Hepatocyte (in vitro differentiated cells): ENCODE measurements around the gene KRT23.

Experiments
- EZH2phosphoT487 ChIP-seq: fragments of 200-600 bp; sonication (generic); IDR thresholded peaks from one replicate; pipeline ENCODE4 v1.6.1; 2018; ENCODE audit warnings: antibody characterized with exemption, mild to moderate bottlenecking, low read depth, moderate library complexity; ENCODE audit not compliant: unreplicated experiment, severe bottlenecking
- TF ChIP-seq, protein P1 (sequence below): fragments of 200-600 bp; sonication (generic); IDR thresholded peaks from 2 replicates; pipeline ENCODE4 v1.5.1; 2016; ENCODE audit warnings: antibody characterized with exemption, mild to moderate bottlenecking; ENCODE audit not compliant: poor library complexity

DNA sequence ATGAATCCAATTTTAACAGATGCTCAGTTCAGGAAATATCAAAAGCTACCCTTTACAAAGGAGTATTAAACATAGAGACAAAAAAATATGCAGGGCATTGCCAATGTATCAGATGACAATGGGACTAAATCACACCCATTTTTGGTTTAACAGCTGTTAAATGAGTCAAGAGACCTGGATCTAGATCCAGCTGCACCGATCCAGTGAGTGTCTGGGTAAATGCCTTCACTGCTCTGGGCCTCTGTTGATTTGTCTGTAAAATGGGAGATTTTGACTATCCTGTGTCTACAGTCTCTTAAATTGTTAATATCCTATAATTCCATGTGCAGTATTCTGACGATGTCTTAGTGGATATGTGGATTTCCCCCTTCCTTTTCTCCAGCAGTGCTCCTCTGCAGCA, 16.4 kb downstream of the KRT23 start:
- TF ChIP-seq, protein P1, sequence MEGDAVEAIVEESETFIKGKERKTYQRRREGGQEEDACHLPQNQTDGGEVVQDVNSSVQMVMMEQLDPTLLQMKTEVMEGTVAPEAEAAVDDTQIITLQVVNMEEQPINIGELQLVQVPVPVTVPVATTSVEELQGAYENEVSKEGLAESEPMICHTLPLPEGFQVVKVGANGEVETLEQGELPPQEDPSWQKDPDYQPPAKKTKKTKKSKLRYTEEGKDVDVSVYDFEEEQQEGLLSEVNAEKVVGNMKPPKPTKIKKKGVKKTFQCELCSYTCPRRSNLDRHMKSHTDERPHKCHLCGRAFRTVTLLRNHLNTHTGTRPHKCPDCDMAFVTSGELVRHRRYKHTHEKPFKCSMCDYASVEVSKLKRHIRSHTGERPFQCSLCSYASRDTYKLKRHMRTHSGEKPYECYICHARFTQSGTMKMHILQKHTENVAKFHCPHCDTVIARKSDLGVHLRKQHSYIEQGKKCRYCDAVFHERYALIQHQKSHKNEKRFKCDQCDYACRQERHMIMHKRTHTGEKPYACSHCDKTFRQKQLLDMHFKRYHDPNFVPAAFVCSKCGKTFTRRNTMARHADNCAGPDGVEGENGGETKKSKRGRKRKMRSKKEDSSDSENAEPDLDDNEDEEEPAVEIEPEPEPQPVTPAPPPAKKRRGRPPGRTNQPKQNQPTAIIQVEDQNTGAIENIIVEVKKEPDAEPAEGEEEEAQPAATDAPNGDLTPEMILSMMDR, result no peak
- no peak for TF ChIP-seq EZH2phosphoT487
